GM21528 (cell line): ENCODE data around the gene RAP1GDS1.
"Not testable (repeated sequence)": the region's sequence is repeated elsewhere in the genome, so short reads cannot be mapped to it uniquely, and the experiment has no call there.

Experiments
- ATAC-seq: cut with Tn5 transposase; IDR thresholded peaks from one replicate; pipeline ENCODE4 v1.9.1; 2021; ENCODE audit warnings: mild to moderate bottlenecking, moderate library complexity; ENCODE audit not compliant: unreplicated experiment, low FRiP score

RAP1GDS1 gene

DNA sequence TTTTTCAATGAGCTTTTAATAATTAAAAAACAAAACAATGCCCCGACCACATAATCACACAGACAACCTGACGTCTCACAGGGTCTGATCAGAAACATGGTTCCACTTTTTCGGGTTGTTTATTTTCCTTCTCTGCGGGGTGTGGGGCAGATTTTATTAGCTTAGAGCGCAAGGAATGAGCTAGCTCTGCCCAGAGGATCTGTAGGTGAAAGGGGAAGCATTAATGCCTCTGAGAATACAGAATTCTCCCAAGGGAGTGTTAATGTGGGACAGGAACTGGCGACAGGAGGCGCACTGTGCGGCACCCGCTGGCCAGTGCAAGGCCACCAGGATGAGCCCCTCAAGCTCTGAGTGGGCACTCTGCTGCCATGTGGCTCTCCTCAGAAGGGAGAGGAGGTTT lies 215.7 kb downstream of the RAP1GDS1 start:
- ATAC-seq: no peak

DNA sequence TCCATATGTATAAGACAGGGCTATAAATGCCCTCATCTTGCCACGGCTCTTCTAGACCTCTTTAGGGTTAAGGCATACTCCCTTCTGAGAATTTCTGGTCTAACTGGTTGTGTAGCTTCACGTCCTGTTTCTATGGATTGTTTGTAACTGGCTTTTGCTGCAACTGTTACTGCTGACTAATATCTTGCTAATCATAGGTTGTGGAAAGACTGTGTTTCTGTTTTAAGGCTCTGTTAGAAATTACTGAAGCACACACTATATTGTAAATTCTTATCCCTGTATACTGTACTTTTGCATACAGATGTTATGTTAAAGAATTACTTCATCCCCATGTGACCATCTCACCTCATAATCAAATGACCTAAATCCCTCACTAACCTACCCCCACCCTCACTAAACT lies 218.4 kb downstream of the RAP1GDS1 start:
- not testable (repeated sequence) for ATAC-seq

DNA sequence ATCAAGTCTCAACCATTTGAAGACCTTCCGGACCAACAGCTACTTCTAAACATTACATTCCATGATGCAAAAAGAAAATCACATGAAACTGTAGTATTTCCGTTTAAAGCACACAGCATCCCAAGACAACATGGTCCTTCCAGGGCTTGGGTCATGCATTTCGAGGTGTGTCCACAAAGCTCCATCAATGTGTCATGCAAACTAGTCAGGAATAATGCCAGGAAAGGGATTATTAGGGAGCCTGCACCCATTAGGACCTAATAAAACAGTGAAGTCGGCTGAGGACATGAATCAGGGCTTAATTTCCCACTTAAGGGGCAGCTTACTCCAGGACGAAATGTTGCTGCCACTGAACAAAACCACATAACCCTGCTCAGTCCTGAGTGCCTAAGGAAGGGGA lies 219.4 kb downstream of the RAP1GDS1 start:
- ATAC-seq: no peak

DNA sequence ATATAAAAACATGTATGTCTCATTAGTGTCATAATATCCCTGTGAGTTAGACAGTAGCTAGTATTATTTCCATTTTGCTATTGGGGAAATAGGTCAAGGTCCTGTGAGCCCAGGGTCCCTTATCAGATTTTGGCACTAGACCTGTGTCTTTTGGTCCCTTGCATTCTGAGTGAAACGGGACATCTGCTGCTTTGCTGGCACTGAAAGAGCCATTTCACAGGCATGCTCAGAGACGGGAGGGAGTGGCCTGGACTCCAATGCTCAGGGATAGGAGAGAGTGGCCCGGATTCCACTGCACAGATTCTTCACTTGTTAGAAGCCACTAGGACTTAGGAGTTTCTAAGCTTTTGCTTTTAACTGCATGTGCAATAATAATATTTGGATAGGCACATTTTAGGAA lies 220.0 kb downstream of the RAP1GDS1 start:
- no peak for ATAC-seq

DNA sequence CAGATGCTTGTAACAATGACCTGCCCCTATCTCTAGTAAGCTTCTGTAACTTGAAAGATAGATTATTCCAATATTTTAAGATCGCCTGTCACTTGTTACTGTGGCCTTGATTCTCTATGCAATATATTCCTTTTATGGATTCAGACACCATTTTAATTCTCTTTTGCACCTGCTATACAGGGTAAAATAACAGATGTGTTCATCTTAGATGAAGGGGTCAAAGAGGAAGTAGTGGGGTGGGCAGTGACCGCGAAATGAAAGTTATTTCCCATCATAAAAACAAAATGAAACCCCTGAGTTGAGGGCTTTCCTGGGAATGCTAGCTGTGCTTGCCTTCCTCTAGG lies 221.3 kb downstream of the RAP1GDS1 start:
- peak; percentile 18 for ATAC-seq

DNA sequence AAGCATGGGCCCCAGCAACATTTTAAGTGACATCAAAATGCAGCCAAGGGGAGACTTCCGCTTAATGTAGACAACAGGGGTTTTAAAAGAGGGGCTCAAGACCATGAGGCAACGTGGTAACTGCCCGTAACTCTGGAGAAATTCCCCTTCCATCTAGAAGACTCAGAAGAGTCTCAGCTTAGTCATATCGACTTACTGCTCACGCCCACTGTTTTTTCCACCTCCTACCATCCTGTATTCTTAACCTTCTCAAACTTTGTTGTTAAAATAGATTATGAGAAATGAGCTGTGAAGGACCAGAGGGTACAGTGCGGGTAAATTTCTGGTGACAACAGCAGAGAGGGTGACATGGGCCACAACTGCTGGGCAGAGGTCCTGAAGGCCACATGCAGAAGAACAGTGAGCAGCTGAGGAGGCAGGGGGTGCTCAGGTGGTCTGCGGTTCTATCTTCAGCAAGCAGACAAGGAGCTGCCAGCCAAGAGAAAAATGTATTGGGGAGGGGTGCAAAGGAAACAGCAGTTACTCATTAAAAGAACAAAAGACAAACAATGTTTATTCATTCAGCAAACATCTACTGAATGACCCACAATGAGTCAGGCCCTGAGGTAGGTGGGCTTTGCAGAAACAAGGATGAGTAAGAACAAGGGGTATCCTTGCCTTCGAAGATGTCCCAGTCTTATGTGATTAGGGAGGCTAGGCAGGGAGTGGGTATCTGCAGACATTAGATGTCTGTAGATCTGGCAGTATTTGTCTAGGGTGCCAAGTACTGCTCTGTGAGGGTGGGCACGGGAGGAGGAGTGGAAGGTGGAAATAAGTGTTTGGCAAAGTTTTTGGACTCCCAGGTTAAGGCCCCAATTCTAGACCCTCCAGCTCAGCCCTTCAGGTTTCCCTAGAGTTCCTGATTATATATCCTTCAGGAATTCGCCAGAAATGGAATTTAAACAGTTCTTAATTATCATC lies 221.9 kb downstream of the RAP1GDS1 start:
- peak; percentile 90 for ATAC-seq

DNA sequence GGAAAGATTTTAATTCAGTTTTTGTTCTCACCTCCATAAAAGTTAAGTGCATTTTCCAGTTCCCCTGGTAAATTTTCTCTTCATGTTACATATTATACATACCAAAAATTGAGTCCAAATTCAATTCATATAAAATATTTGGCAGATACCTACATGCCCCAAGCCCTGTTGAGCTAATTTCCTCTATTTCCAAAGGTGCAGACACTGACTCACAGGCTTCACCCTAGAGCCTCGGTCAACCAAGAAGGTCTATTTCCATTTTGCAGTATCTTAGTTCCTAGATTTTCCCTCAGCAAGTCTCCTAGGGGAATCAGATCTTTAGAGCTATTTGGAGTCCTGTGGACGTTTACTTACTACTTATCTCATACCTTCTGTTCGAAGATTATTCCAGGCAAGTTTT lies 222.8 kb downstream of the RAP1GDS1 start:
- ATAC-seq: no peak

DNA sequence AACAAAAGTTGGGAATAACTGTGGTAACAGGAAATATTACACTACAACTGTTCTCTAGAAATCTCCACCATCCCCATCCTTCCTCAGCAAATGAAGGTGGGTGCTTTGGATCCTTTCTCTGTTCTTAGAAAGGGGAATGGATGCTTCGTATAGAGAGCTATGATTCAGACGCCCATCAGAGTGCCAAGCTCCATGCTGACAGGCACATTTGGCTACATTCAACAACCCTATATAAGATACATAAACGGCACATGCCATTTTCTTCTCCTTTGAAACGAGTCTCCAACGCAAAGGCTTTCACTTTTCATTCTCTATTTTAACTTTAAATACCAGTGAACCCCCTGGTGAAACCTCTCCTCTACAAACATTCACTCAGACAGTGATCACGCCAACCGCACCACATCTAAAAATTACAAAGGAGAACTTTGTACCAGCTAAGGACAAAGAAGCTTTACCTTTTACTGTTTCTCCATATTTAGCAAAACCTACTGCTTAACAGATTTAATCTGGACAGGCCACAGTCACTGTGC lies 224.7 kb downstream of the RAP1GDS1 start:
- ATAC-seq: no peak

DNA sequence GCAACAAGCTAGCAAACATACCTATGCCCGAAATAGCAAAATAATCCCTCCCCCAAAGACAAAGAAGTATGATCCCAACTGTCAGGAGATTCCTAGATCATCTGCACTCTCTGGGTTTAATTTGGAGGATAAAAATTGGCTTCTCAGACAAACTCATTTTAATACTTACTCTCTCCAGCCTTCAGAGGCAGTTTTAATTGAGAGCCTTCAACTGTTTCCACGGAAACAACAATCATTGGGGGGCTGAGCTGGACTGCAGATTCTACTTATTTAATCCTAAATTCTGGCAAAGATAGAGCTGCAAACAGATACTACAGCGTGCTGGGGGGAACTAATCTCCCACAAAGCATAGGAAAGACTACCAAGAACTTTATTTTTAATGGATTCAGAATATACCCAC lies 229.1 kb downstream of the RAP1GDS1 start:
- ATAC-seq: no peak

DNA sequence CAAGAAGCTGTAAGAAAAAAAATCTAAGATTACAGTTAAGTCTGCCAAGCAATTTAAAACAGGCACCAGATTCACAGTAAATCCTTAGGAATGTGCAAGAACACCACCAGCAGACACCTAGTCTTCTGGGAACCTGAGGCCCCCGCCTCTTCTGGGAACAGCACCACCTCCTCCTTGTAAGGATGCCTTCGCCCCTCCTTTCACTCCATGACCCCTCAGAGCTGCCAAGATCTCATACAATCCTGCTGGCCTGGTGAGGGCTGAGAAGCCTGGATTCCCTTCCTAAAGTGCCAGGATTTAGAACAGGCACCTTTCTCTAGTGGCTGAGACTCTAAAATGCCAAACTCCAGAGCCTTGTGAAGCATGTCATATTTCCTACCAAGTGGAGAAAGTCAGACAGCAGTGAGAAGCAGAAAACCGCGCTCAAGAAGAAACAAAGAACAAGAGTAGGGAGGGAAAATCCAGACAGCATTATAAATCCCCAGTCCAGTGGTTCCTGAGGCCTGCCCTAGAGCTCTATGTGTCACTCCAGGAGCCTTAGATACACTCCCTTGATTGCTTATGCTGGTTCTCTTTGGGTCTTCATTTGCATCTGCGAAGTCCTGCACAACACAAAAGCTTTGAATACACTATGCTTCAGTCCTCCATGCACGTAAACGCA lies 230.8 kb downstream of the RAP1GDS1 start:
- no peak for ATAC-seq

DNA sequence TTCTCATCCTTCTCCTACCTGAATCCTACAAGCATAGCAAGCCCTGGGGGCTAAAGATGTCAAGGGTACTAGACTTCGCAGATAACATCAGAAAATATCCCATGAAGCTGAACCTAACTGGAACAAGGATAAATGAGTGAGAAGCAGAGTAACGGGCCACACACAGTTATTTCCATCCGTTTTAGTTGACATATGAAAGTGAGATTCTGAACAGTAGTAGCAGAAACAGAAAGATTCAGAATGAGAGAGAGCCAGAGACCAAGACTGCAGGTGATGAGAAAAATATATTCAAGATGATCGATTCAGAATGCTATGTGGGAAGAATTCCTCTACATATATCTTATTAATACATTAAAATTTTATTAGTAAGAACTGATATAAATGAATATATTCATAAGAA lies 232.1 kb downstream of the RAP1GDS1 start:
- ATAC-seq: peak; percentile 79
